CD4-positive, alpha-beta T cell treated with Interleukin-15 for 4 hours (primary cell): ENCODE measurements around the gene SYT13.

Experiments
- DNase-seq: peaks from one replicate; pipeline ENCODE4 v3.0.0-alpha.2; 2020; ENCODE audit warnings: low spot score

The SYT13 gene, protein sequence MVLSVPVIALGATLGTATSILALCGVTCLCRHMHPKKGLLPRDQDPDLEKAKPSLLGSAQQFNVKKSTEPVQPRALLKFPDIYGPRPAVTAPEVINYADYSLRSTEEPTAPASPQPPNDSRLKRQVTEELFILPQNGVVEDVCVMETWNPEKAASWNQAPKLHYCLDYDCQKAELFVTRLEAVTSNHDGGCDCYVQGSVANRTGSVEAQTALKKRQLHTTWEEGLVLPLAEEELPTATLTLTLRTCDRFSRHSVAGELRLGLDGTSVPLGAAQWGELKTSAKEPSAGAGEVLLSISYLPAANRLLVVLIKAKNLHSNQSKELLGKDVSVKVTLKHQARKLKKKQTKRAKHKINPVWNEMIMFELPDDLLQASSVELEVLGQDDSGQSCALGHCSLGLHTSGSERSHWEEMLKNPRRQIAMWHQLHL

DNA sequence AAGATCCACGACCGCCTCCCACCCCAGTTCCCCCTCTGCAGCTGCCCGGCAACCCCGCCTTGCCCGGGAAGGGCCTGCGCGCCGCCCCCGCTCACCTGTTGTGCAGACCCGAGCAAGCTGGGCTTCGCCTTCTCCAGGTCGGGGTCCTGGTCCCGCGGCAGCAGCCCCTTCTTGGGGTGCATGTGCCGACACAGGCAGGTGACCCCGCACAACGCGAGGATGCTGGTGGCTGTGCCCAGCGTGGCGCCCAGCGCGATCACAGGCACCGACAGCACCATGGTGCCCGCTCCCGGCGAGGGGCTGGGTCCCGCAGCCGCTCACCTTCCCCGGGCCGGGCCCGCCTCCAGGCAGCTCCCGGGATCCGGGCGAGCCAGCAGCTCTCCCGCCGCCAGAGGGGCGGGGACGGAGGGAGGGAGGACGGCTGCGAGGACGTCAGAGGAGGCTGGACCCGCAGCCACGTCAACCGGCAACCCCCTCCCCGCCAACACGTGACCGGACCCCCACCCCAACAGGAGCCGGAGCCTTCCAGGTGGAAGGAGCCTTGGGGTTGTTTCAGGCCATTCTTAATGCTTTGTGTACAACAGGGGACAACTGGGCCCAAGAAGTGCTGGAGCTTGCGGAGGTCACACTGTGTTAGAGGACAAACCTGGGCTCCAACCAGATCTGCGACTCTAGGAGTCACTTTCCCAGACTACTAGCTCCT is at the start of gene SYT13:
SYT13 (minus strand) TSS at position 412 of the 703 bp plus-strand sequence; CDS start at position 278, 134 bp downstream.
- DNase-seq, result no peak

DNA sequence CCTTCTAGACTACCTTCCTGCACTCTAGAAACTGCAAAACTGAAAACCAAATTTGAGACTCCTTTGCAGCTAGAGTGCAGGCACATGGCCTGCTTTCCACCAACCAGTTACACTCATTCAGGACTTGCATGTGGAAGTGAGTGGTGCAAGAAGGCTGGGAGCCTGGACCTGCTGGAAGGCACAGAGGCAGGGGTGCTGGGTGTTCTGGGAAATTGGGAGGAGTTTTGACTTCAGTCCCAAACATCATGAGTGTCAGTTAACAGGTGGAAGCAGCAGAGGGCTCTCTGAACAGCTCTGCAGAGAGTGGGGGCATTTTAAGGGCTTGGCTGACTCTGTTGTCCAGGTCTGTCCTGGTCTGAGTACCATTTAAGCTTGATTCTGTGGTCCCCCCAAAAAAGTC is 49.3 kb upstream of the SYT13 start:
- DNase-seq, result no peak

DNA sequence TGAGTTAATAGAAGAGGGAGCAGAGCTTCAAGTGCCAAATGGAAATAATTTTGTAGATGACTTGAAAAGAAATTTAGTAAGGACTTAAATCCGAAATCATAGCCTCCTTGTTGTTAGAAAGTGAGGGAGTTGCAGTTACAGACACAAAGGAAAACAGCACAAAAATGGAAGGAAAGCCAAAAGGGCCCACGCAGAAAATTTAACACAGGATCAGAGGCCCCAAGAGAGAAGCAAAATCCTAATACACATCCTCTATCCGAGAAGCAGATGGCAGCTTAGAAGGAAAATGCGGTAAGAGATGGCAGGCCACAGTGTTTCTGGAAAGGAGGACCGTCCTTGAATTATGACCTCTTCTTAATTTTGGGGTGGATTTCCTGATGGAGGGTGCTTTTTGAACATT is 48.7 kb upstream of the SYT13 start:
- DNase-seq, result no peak

DNA sequence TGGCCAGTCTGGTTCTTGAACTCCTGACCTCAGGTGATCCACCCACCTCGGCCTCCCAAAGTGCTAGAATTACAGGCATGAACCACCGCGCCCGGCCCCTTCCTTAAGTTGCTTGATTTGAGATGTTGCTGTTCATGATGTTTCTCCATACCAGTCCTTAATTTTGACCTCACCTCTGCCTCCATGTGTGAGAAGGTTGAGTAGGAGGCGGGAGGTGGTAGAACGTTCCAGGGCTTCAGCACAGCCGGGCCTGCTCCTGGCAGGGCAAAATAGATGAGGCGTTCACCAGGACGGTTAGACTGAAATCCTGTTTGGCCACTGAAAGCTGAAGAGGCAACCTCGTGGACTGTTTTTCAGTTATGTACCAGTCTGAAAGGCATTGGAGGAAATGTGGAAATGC is 48.3 kb upstream of the SYT13 start:
- DNase-seq, result no peak

DNA sequence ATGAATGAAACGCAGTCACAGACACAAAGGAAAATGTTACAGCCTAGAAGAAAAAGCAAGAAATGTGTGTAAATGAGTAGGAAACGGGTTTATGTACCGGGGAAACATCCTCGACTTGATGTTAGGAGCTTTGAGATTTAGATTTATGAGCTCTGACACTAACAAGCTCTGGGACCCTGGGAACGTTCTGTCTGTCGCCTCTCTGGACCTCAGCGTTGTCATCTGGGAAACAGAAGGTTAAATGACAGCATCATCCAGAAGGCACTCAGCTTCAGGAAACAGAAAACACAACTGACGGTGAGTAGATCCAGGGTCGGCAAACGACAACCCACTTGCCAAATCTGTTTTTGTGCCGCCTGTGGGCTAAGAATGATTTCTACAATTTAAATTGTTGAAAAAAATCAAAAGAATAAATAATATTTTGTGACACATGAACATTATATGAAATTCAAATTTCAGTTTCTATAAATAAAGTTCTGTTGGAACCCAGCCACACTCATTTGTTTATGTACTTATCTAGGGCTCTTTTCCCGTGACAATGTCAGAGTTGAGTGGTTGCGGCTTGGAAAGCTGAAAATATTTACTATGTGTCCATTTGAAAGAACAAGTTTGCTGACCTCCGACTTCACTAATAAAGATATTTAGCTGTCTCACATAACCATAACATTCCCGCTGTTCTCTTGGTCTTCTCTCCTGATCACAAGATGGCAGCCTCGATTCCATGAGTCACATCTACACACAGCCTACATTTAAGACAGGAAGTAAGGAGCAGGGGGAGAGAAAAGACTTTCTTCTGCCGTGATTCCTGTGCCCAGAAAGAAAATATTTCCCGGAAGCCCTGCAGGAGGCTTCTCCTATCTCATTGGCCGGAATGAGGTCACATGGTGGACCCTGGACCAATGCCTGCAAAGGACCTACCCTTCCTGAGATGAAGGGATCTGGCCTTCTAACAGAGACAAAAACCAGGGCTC is 47.1 kb upstream of the SYT13 start:
- no peak for DNase-seq

DNA sequence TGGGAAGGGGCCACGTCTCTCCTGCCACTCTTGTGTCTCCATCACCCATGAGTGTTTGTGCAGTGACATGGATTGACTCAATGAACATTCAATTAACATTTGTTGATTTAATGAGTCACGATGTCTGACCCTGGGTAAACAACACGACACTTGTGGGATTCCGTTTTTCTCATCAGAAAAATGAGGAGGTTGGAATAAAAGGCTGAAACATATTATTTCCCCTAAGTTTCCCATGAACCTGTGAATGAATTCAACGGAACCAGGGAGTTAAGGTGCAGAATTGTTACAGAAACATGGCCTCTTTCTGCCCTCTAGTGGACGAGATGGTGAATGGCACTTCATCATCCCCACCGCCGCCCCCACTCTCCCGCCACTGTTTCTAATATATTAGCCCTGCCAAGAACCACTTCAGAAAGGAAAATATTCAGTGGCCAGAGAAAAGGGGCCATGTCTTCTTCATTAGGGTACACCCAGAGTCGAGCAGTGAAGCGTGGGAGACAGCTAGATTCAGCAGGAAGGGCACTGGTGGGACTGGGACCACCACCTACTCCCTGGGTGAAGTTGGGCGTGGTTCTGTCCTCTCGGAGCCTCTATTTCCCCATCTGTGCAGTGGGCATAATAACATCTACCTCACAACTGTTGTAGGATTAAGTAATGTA is 46.3 kb upstream of the SYT13 start:
- peak; percentile 37 for DNase-seq

DNA sequence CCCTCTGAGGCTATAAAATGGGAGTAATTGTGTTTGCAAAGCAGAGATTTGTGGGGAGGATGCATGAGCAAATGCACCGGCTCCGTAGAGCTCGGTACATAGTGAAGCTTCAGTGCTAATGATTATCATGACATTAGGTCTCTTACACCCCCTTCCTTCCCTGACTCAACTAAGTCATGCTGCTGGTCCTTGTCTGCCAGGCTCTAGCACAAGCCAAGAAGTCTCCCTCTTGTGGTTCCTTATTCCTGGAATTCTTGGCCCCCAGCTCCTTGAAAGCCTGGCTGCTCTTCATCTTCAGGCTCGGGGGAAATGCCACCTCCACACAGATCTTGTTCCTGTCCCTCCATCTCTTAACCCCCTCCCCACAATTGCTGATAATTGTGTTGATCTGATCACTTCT is 45.7 kb upstream of the SYT13 start:
- DNase-seq, result no peak

DNA sequence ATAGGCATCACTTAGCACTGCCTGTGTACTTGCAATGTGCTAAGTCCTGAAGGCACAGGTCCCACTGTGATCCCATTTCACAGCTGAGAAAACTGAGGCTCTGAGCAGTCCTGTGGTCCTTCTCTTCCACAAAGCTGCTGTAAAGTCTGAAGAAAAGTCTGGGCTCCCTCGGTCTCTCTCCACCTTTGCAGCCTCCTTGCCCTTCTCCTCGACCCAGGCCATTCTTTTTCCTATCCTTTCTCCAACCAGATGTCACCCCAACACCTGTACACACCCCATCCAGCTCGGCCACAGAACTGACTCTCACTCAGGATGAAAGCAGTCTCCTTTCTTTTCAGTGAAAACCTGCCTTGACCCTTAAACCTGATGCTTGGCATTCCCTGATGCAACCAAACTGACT is 42.6 kb upstream of the SYT13 start:
- DNase-seq, result no peak

DNA sequence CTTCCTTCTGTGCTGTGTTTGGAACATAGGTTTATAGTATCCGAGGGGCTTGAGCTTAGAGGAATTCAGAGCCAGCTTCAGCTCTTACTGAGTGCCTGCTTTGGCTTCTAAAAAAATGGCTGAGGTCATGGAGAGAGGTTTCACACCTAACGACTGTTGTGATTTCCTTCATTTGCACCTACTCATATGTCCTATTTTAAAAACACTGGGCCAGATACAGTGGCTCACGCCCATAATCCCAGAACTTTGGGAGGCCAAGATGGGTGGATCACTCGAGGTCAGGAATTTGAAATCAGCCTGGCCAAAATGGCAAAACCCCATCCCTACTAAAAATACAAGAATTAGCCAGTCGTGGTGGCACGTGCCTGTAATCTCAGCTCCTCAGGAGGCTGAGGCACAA is 38.3 kb upstream of the SYT13 start:
- no peak for DNase-seq

DNA sequence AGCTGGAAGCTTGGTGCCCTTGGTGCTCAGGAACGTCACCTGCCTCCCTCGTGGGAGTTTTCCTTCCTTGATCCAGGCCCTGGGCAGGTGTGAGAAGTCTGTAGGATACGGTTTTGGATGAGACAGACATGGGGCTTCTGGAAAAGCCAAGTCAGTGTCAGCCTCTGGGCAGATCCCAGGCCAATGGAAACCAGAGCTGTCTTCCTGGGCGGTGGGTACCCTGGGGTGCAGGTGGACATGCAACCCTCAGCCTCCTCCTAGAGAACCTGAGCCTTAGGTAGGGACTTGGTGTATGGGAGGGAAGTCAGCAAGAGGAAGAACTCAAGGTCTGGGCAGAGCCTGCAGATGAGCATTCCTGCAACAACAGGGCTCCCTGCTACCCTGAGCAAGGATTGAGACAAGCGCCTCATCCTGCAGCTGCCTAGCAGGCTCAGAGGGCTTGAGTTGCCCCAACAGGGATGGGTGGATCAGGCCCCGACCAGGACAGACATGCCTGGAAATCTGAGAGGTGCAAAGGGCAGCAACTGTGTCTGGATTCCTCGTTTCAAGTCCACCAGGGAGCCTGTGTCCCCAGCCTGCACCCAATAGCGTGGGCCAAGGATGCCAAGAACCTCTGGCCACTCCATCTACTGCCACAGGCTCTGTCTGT is 37.6 kb upstream of the SYT13 start:
- no peak for DNase-seq

DNA sequence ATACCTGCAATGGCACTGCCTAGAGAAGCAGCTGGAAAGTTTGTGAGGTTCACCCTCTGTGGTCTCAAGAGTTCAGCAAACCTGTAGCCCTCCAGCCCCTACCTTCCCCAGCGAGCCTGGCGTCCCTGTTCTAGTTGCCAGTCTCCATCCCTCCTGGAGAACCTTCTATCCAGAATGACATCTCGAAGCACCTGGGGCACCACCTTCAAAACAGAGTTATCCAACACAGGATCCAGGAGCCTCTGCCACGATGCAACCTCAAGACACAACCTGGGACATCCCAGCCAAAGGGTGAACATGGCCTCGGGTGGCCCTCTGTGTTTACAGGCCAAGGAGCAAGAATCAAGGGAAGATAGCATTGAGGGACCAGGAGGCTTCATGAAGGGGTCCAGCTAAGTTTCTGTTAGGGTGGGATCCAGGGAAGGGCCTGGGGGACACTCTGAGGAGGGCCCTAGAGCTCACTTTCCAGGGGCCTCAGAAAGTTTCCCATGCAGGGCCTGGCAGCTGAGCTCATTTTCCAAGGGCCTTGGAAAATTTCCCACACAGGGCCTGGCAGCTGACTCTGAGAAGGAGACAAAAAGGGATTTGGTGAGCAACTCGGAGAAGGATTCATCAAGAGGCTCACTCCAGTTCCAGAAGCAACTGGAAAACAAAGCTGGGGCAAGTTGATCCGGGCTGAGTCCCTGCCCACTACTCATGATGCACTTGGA is 36.9 kb upstream of the SYT13 start:
- no peak for DNase-seq

DNA sequence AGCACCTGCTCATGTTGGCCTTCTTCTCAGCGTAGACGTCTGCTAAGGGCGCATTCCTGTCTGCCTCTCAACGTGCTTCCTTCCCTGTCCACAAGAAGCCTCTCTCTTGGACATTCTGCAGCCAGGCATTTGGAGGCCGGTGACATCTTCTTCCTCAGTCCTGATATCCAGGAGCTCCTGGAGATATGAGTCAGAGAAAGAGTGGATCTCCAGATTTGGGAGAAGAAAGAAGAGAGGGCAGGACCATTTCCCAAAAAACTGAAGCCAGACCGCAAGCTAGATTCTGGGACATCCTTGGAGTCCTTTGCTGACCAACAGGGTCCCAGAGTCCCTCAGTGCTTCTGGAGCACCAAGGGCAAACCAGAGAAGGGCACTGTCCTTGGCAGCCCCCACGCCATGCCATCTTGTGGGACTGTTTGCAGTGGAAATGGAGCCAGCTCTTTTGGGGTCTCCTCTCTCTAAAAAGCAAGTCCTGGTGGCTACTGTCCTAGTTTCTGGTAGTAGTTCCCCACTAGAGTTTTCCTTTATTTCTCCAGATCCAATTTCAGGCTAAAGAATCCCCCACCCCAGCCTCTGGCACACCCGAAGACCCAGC is 36.1 kb upstream of the SYT13 start:
- no peak for DNase-seq

DNA sequence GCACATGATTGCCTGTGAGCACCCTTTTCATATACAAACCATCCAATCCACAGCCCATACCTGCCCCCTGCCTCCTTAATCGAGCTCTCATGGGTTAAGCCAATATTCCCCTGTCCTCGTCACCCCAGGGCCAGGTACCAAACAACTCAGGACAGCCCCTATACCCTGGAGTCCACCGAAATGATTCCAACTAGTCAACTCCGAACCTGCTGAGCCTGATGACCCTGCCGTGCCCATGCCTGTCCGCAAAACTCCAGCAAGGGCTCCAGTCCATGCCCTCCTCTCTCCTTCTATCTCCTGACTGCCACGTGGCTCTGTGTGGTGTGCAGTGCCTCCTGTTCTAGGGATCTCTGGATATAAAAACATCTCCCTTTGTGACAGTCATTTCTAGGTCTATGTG is 35.5 kb upstream of the SYT13 start:
- no peak for DNase-seq

DNA sequence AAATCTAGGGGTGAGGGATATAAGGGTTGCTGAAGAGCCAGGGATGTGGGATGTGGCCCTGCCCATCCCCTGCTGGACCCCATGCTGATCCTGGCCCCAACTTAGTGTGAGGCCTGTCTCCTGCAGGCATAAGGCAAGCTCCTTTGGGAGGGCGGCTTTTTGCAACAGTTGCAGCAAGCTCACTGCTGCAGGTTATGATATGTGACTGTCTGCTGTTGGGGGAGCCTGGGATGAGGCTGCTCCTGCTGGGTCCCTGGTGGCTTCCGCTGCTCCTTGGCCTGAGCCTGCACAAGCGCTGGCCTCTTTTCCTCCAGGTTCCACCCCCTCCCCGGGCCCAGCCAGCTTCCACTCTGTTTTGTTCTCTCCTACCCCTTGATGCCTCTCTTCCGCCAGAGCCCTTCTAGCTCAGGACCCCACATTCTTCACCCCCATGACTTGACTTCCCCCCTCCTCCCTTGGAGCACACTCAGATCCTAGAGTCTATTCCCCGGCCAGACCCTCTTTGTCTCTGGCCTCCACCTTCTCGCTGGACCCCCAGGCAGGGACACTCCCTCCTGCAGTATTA is 35.0 kb upstream of the SYT13 start:
- no peak for DNase-seq

DNA sequence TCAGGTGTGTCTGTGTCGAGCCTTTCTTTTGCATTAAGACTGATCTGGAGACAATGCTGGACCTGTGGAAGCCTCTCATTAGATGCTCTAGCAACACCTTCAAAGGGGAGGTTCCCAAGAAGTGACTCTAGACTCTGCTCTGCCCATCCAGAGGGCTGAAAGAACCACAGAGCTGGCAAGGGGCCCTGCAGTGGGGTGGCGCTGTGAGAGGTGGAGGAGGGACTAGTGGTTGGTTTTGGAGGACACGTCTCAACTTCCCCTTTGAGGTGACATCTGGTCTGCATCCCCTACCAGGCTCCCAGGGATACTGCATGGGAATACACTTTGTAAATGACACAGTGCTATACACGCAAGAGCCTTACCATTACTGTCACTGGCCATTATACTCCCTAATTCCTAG is 34.2 kb upstream of the SYT13 start:
- no peak for DNase-seq

DNA sequence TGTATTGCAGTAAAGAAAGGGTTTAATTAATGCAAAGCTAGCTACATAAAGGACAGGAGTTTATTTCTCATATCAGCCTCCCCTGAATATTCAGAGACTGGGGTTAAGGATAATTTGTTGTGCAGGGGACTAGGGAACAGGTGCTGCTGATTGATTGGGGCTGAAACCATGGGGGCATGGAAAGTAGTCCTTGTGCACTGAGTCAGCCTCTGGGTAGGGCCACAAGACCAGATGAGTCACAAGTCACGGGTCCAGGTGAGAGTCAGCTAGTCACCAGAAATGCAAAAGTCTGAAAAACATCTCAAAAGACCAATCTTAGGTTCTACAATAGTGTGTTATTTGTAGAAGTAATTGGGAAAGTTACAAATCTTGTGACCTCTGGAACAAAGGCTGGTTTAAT is 32.9 kb upstream of the SYT13 start:
- DNase-seq, result no peak

DNA sequence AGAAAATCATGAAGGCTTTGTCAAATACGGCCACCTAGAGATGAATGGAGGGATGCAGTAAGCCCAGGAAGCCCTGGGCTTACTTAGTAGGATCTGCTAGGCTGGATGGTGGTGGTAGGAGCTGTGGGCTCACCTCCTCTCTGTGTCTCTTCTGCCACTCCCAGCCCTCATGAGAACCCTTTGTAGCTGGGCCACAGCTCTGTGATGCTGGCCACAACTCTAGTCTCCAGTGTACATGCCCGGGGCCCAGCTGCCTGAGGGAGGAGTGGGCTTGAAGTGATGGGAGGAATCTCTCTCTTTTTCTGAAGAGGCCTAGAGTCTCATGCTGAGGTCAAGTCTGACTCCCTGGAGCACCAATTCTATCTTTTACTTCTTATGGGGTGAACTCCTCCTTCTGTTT is 32.4 kb upstream of the SYT13 start:
- DNase-seq, result no peak

DNA sequence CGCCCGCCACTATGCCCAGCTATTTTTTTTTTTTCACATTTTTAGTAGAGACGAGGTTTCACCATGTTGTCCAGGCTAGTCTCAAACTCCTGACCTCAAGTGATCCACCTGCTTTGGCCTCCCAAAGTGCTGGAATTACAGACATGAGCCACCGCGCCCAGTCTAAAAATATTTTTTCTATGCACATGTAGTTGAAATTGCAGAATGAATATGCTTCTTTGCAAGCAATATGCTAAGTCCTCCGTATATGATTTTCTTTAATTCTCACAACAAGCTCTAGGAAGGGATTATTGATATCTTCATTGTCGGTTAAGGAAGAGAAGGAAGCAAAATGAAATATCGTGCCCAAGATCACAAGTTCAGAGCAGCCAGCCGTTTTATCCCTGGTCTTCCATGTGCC is 30.1 kb upstream of the SYT13 start:
- no peak for DNase-seq

DNA sequence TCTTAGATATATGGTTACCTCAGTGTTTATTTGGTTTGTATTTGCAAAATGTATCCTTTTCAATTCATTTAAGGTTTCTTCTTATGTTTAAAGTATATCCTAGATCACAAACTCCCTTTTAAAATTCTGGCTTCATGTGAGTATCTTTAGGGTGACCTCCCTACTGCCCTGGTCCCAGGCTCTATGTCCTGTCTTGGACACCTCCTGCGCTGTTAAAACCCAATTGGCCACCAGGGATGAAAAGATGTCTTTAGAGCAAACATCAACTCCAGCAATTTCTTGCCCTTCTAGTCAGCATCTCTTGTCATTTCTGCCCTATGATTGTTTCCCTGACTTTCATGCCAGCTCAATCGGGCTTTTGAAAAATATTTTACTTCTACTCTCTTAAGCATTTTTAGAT is 28.8 kb upstream of the SYT13 start:
- DNase-seq, result no peak
